Peyer's patch (tissue), 4 donors: Measurements from ENCODE around the gene STT3B. TPM values are rescaled to one million over a fixed set of nuclear protein-coding genes. Genes with fewer than 3 reads are reported as not detected.

Source experiments
- DNase-seq, 3 donors: peaks; one replicate each; pipeline ENCODE4 v3.0.0-alpha.2; 2017 to 2019
- H3K27ac ChIP-seq, 4 donors: fragments of 200-600 bp; sonication (generic); one replicate each; pipeline ENCODE4 v1.5.1; 2016 to 2019
- H3K27me3 ChIP-seq, 2 donors: fragments of 200-600 bp; sonication (generic); one replicate each; pipeline ENCODE4 v1.5.1; 2019
- H3K36me3 ChIP-seq, 3 donors: fragments of 200-600 bp; sonication (generic); one replicate each; pipeline ENCODE4 v1.5.1; 2016 to 2019
- H3K4me1 ChIP-seq, 4 donors: fragments of 200-600 bp; sonication (generic); one replicate each; pipeline ENCODE4 v1.5.1; 2016 to 2019
- H3K4me3 ChIP-seq, 4 donors: fragments of 200-600 bp; sonication (generic); 1 replicate in 3 of 4; 2 replicates in 1 of 4; pipeline ENCODE4 v1.5.1; 2016 to 2019; ENCODE audit warnings: mild to moderate bottlenecking in 1 of 4
- H3K9me3 ChIP-seq, 4 donors: fragments of 200-600 bp; sonication (generic); one replicate each; pipeline ENCODE4 v1.5.1; 2016 to 2019; ENCODE audit warnings: mild to moderate bottlenecking in 1 of 4
- CTCF ChIP-seq, 6 experiments: fragments of 450-650 bp in 4 of 6; fragments of 200-600 bp in 2 of 6; sonication (generic) in 1 of 6; IDR thresholded peaks; one replicate each; pipeline ENCODE4 v1.5.1; 2017 to 2019; ENCODE audit warnings: antibody characterized with exemption in 6 of 6, mild to moderate bottlenecking in 3 of 6, moderate library complexity in 1 of 6
- POLR2A ChIP-seq, 2 donors: fragments of 450-650 bp; IDR thresholded peaks; one replicate each; pipeline ENCODE4 v1.5.1; 2017; ENCODE audit warnings: antibody characterized with exemption in 2 of 2, mild to moderate bottlenecking in 2 of 2, moderate library complexity in 2 of 2
- total RNA-seq, 4 donors: library from RNA; depleted of rRNA; stranded (reverse); fragments of >200 nt; gene quantifications; one replicate each; pipeline ENCODE4 v1.1.0, GENCODE V29; 2016

STT3B gene
- total RNA-seq, 4 donors from 2014 or later, result 83.9 to 179 (median 144) TPM

GRCh38 chr3:31639828-31640227, 107.1 kb downstream of the STT3B start:
- Histone ChIP-seq H3K9me3 (no peaks in the 10 kb centered on the region), H3K27ac (no peak overlapping the region), H3K27me3 (no peaks in the 10 kb centered on the region), H3K36me3 (peaks cover 0 to 7% (median 0%) of the 10 kb centered on the region in 3 donors), H3K4me3 (no peak overlapping the region), H3K4me1 (no peaks in the 10 kb centered on the region)
- TF ChIP-seq POLR2A (IDR thresholded peaks at IDR 0.05), result no peak
- TF ChIP-seq CTCF (IDR thresholded peaks at IDR 0.05), result no peak
- no peak for DNase-seq

GRCh38 chr3:31645256-31645655, 112.5 kb downstream of the STT3B start:
- Histone ChIP-seq H3K9me3 (peaks cover 0 to 13% (median 0%) of the 10 kb centered on the region in 4 donors), H3K4me3 (no peak overlapping the region), H3K36me3 (peaks cover 0 to 24% (median 0%) of the 10 kb centered on the region in 3 donors), H3K27ac (no peak overlapping the region), H3K27me3 (no peaks in the 10 kb centered on the region), H3K4me1 (no peaks in the 10 kb centered on the region)
- TF ChIP-seq POLR2A (IDR thresholded peaks at IDR 0.05) (no peak), CTCF (IDR thresholded peaks at IDR 0.05) (no peak)
- DNase-seq, result no peak

GRCh38 chr3:31648286-31648968, 115.7 kb downstream of the STT3B start:
- no peak overlapping the region for H3K4me3 ChIP-seq
- no peak for DNase-seq
- H3K27me3 ChIP-seq, result no peaks in the 10 kb centered on the region
- no peak overlapping the region for H3K27ac ChIP-seq
- no peaks in the 10 kb centered on the region for H3K4me1 ChIP-seq
- H3K9me3 ChIP-seq, result peaks cover 0 to 31% (median 2%) of the 10 kb centered on the region in 4 donors
- H3K36me3 ChIP-seq, result peaks cover 0 to 24% (median 0%) of the 10 kb centered on the region in 3 donors
- TF ChIP-seq CTCF (IDR thresholded peaks at IDR 0.05), result no peak
- no peak for TF ChIP-seq POLR2A (IDR thresholded peaks at IDR 0.05)

- Histone ChIP-seq H3K27me3 (no peaks in the 10 kb centered on the region), H3K4me1 (no peaks in the 10 kb centered on the region), H3K9me3 (peaks cover 0 to 54% (median 2%) of the 10 kb centered on the region in 4 donors), H3K27ac (no peak overlapping the region), H3K36me3 (peaks cover 0 to 15% (median 0%) of the 10 kb centered on the region in 3 donors), H3K4me3 (no peak overlapping the region)
- DNase-seq, result no peak
- TF ChIP-seq CTCF (IDR thresholded peaks at IDR 0.05) (no peak), POLR2A (IDR thresholded peaks at IDR 0.05) (no peak)
Observed at GRCh38 chr3:31652296-31652695, 119.6 kb downstream of the STT3B start.

GRCh38 chr3:31653464-31653863, 120.7 kb downstream of the STT3B start:
- Histone ChIP-seq H3K27me3 (no peaks in the 10 kb centered on the region), H3K9me3 (peaks cover 0 to 54% (median 2%) of the 10 kb centered on the region in 4 donors), H3K4me1 (no peaks in the 10 kb centered on the region), H3K4me3 (no peak overlapping the region), H3K36me3 (peaks cover 0 to 4% (median 0%) of the 10 kb centered on the region in 3 donors), H3K27ac (no peak overlapping the region)
- no peak for DNase-seq
- TF ChIP-seq CTCF (IDR thresholded peaks at IDR 0.05) (no peak), POLR2A (IDR thresholded peaks at IDR 0.05) (no peak)
